GM21528 (cell line): ENCODE results near the gene CUBN.
"Not testable (repeated sequence)": the region's sequence is repeated elsewhere in the genome, so short reads cannot be mapped to it uniquely, and the experiment has no call there.

Experiments used
- ATAC-seq: cut with Tn5 transposase; IDR thresholded peaks from one replicate; pipeline ENCODE4 v1.9.1; 2021; ENCODE audit warnings: mild to moderate bottlenecking, moderate library complexity; ENCODE audit not compliant: unreplicated experiment, low FRiP score

Gene CUBN

GRCh38 chr10:17143055-17143690, 13.6 kb upstream of the CUBN start:
- ATAC-seq = no peak

GRCh38 chr10:17141504-17142229, 12.1 kb upstream of the CUBN start:
- ATAC-seq = no peak

- no peak for ATAC-seq
Measured at GRCh38 chr10:17140386-17140761, 10.8 kb upstream of the CUBN start.

GRCh38 chr10:17138460-17139042, 8.9 kb upstream of the CUBN start:
- no peak for ATAC-seq

- no peak for ATAC-seq
Measured at GRCh38 chr10:17134737-17135260, 5.2 kb upstream of the CUBN start.

- ATAC-seq = no peak
Measured at GRCh38 chr10:17134282-17134681, 4.7 kb upstream of the CUBN start.

- no peak for ATAC-seq
Measured at GRCh38 chr10:17128261-17128660, 1.4 kb downstream of the CUBN start.

GRCh38 chr10:17126327-17126726, 3.3 kb downstream of the CUBN start:
- no peak for ATAC-seq

GRCh38 chr10:17125206-17125893, 4.3 kb downstream of the CUBN start:
- no peak for ATAC-seq

GRCh38 chr10:17123961-17124360, 5.7 kb downstream of the CUBN start:
- ATAC-seq = no peak

- no peak for ATAC-seq
Measured at GRCh38 chr10:17122726-17123661, 6.6 kb downstream of the CUBN start.

GRCh38 chr10:17122052-17122451, 7.6 kb downstream of the CUBN start:
- no peak for ATAC-seq

- no peak for ATAC-seq
Measured at GRCh38 chr10:17120694-17121093, 8.9 kb downstream of the CUBN start.

GRCh38 chr10:17119845-17120244, 9.8 kb downstream of the CUBN start:
- ATAC-seq = no peak

- no peak for ATAC-seq
Measured at GRCh38 chr10:17116193-17116592, 13.4 kb downstream of the CUBN start.

GRCh38 chr10:17115683-17116082, 13.9 kb downstream of the CUBN start:
- no peak for ATAC-seq

GRCh38 chr10:17114878-17115444, 14.7 kb downstream of the CUBN start:
- ATAC-seq = not testable (repeated sequence)

- ATAC-seq = no peak
Measured at GRCh38 chr10:17113889-17114540, 15.6 kb downstream of the CUBN start.

GRCh38 chr10:17113346-17113745, 16.3 kb downstream of the CUBN start:
- no peak for ATAC-seq
